HG02943 (cell line): Measurements from ENCODE around the gene MYO5A.
"Not testable (repeated sequence)": the region's sequence is repeated elsewhere in the genome, so short reads cannot be mapped to it uniquely, and the experiment has no call there.

Source experiments
- ATAC-seq: cut with Tn5 transposase; IDR thresholded peaks from one replicate; pipeline ENCODE4 v1.9.1; 2021; ENCODE audit warnings: mild to moderate bottlenecking, low read depth, moderate library complexity; ENCODE audit not compliant: unreplicated experiment

MYO5A gene

GRCh38 chr15:52301265-52301847 is 227.3 kb downstream of the MYO5A start:
- ATAC-seq, result no peak

DNA sequence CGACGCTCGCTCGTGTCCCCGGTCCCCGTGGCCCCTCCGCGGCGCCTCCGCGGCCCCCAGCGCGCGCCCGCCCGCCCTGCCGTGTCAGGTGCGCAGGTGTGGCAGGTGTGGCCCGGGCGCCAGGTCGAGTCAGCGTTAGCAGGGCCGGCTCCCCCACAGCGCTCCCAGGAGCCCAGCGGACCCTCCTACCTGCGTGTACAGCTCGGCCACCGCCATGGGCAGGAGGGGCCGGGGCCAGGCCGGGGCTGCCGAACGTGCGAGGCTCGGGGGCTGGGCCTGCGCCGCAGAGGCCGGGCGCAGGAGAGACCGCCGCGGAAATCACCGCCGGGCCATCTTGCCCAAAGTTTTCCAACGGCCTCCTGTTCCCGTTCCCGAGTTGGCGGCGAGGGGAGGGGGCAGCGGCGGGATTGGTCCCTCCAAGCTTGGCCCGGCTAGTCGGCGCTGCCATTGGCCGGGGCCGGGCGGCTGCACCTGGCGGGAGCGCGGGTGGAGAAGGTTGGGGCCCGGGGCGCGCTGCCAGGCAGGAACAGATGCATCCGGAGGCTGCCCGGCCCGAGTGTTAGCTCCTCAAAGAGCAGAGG is 233.2 kb downstream of the MYO5A start, which contains the start of gene MYO5C:
Gene MYO5C, minus strand, starts transcription at position 384 of the 581 bp plus-strand sequence. Its CDS starts 168 bp downstream, at position 216.
- no peak for ATAC-seq

- ATAC-seq, result no peak
These were observed 233.7 kb downstream of the MYO5A start for GRCh38 chr15:52294881-52295420.

DNA sequence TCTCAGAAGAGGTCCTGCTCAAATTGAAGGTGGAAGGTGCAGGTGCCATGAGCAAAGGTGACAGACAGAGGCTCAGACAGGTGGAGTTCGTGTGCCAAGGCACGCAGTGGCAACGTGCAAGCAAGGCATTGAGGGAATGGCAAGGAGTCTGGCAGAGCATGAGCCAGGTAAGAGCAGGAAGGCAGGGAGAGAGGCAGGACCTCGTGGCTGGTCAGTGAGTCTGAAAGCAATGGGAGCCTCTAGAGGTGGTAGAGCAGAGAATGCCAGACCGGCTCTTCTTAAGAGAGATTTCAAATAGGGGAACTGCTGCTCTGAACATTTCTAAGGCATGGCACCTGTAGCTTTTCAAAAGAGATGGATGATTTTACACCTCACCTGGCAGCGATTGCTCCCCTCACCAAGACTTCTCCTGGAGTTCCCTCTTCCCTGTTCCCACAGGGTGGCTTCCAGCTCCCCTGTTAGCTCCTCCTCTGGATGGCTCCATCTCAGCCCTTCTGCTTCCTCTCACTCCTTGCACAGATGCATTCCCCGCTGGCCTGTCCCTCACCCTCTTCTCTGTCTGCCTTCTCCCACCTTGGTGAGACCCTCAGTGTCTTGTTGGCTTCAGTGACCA is 235.8 kb downstream of the MYO5A start:
- ATAC-seq, result no peak

GRCh38 chr15:52291204-52291603 is 237.5 kb downstream of the MYO5A start:
- no peak for ATAC-seq

DNA sequence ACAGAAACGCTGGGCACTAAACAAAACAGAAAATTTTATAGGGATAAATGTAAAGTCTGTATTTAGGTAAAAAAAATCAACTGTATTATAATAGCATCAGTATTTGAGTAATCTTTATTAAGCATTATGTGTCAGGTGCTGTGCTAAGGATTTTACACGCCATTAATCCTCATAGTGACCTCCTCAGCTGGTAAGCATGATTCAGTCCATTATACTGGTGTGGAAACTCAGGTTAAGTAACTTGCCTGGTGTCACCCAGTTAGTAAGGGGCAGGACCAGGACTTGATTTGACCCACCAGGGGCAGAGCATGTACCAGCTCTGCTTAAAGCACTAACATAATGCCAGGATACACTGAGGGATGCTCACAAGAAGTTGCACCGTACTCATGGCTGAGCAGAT is 237.9 kb downstream of the MYO5A start:
- ATAC-seq, result no peak

GRCh38 chr15:52290329-52290728 is 238.4 kb downstream of the MYO5A start:
- no peak for ATAC-seq

DNA sequence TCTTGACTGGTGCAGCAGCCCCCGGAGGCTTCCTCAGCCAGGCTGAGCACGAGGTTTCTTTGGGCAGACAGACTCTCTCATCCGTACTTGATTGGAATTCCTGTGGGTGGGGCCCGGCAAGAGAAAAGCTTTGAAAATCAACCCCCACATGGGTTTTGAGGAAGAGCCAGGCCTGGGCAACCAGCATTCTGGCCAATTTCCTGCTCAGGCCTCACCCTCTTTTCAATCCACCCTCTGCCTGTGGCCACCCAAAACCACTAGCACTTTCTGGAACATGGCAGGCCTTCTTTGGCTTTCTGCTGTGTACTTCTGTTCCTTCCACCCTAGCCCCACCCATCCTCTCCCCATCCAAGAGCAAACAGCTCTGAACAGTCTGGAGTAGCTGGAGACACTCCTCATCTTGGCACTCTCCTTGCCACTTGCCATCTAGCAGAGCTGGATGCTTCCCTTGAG is 239.0 kb downstream of the MYO5A start:
- ATAC-seq, result no peak

- ATAC-seq, result no peak
These were observed 239.7 kb downstream of the MYO5A start for GRCh38 chr15:52288986-52289385.

DNA sequence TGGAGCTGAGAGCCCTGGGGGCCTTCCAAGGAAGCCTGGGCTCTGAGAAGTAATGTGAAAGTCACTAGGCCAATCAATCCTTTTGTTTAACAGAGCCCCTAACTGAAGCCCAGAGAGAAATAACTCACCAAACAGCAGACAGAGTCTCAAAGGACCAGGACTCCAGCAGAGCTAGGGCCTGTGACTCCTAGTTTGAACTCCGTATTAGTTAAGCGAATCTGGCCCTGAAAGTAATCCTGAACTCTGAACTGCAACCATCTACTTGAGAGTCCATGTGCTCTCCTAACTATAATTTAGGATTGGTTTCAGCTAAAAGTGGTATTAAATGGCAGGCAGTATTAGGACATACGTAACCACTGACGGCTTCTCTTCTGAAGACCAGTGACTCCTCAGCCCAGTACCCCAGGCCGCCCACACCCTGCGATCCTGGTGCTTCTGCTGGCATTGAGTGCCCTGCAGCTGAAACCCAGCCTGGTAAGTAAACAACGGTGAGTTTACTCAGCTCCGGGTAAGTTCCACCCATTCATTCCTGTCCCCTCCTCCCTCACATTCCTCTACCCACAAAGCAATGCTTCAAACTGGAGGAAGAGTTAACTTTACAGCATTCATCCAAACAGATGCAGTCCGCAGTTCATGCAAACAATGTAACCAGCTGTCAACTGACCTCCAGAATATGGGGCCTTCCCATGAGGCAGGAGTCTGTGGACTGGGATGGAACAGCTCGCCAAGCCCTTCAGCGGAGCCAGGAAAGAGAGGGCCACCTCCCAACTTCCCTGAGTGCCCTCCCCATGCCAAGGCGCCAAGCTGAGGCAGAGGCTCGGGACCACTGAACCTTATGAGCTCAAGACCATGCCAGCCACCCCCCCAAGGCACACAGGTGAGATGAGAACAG is 240.4 kb downstream of the MYO5A start:
- ATAC-seq, result no peak

DNA sequence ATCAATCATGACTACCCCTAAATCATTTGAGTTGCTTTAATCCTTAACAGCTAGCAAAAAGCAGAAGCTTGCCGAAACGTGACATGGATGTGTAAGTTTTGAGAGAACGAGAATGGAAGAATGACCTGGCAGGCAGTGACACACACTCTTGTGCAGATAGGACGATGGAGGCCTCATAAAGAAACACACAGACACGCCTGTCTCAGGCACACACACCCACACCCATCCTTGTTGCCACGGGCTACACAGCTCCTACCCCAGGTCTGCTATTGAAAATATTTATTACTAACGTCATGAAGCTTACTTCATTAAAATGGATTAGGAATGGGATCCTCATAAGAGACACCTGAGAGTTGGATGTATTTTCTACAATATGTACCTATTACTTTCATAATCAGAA is 241.6 kb downstream of the MYO5A start:
- ATAC-seq, result no peak

DNA sequence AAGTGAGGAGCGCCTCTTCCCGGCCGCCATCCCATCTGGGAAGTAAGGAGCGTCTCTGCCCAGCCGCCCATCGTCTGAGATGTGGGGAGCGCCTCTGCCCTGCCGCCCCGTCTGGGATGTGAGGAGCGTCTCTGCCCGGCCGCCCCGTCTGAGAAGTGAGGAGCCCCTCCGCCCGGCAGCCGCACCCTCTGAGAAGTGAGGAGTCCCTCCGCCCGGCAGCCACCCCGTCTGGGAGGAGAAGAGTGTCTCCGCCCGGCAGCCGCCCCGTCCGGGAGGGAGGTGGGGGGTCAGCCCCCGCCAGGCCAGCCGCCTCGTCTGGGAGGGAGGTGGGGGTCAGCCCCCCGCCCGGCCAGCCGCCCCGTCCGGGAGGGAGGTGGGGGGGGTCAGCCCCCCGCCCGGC is 242.7 kb downstream of the MYO5A start:
- not testable (repeated sequence) for ATAC-seq

DNA sequence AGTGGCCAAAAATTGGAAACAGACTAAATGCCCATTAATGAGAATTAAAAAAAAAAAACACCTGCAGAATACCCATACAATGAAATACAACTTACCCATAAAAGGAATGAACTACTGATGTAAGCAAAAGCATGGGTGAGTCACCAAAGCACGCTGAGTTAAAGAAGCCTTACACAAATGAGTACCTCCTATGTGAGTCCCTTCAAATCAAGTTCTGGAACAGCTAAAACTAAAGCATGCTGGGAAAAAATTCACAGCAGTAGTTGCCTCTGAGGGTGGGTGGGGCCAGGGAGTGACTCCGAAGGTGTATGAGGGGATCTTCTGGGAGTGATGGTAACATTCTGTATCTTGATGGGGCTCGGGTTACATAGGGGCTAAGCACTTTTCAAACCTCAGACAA is 244.5 kb downstream of the MYO5A start:
- no peak for ATAC-seq

GRCh38 chr15:52283281-52283680 is 245.4 kb downstream of the MYO5A start:
- ATAC-seq, result no peak

DNA sequence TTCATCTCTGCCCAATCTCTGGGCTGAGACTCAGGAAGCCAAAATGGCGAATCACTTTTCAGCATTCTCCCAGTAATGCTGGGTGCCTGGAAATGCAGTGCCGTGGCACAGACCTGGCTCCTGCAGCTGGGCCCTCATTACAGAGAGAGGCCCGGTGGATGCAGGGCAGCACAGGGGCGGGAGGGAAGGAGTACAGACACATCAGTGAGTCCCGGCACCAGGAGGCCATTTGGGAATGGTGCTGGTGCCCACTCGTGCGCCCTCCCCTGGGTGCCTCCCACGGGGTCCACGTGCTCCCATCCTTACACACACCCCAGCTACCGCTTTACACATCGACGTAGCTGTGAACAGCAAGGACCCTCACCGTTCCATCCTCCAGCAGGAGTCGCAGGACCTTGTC is 246.3 kb downstream of the MYO5A start:
- ATAC-seq, result no peak

DNA sequence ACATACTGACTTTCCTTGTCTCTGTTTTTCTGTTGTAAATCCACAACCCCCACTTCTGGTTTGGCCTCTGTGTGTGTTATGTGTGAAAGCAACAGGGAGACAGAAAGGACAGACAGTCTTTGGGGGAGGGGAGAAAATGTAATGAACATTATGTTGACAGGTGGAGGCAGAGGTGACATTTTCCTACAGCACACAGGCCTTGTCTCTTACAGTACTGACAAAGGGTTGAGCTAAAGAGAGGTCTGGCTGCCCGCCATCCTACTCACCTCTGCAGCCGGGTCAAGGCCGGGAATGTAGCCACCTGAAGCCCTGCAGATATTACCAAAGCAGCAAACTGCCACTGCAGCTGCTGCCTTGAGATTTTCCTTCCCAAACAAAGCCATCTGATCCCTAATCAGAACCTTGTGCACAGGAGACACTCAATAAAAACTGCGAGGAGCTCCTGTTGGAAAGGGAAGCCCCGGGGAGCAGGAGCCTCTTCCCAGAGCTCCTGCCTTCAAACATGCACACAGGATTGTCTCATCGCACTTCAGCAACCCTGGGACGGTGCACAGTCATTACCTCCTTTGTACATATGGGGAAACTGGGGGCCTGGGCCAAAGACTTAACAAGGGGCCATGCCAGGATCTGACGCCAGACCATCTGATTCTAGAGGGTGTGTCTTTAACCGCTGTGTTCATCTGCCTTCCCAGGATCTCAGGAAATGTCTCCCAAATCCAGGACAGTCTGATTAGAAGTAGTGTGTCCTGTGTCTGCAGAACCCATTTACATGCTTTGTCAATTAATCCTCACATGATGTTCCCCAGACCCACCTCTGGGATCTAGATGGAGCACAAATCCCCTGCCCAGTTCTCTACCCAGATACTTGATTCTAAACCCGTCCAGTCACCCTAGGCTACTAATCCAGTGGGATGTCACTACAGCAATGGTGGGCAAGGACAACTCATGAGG is 247.3 kb downstream of the MYO5A start:
- ATAC-seq, result no peak

GRCh38 chr15:52280326-52281084 is 248.2 kb downstream of the MYO5A start:
- ATAC-seq, result no peak

DNA sequence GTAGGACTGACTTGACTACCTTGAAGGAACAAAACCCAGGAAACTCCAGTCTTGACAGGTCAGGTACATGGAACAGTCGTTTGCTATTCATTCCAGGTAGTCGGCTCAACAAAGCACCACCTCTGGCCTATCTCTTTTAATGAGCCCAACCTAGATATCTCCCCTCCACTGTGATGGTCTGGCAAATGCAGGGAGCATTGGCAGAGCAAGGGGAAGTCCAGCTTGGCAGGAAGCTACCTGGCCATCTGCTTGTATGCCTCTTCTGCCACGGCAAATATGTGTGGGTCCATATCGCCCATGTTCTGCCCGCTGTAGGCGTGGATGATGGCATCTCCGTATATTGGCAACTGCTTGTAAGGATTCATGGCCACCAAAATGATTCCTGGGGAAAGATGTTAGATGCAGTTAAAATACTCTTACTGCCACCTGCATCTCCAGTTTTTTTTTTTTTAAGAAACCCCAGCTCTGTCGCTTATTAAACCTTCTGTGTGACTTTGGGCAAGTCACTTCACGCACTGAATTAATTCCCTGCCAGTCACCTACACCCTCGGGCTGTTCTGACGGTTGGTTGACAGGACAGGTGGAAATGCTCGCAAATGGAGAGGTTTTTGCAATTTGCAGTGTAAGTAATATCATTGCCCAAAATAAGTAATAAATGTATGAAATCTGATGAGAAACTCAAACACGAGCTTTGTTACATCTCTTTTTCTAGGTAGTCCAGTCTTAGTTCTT is 249.9 kb downstream of the MYO5A start:
- ATAC-seq, result no peak
